Endothelial cell of umbilical vein (primary cell): ENCODE measurements around the gene KRTAP4-4. TPM values are rescaled to one million over a fixed set of nuclear protein-coding genes. Genes with fewer than 3 reads are reported as not detected.

Source experiments
- BruUV-seq: library from RNA; stranded (reverse); fragments of 400-500 nt; replicated peaks from 2 replicates; lab custom pipeline; 2021; lab: Mats Ljungman, UMichigan
- CTCF ChIA-PET: fragments of 300-600, 350-600 bp; sonication (Branson Sonifier 250); formaldehyde crosslinking; loops from one replicate; lab custom pipeline; 2021; ENCODE audit warnings: antibody characterized with exemption, inconsistent platforms; lab: Charles Lee
- POLR2A ChIA-PET: fragments of 300-600, 350-600 bp; sonication (Branson Sonifier 250); formaldehyde crosslinking; loops from one replicate; lab custom pipeline; 2021; ENCODE audit warnings: antibody characterized with exemption, inconsistent platforms; lab: Charles Lee
- DNase-seq: peaks from one replicate; pipeline ENCODE4 v3.0.0-alpha.2; 2011; ENCODE audit warnings: low read depth, low spot score
- FAIRE-seq: peaks from 2 replicates; lab custom pipeline; 2011; peaks lifted over from hg19 to GRCh38; lab: Jason Lieb, UNC
- H2AFZ ChIP-seq: 2 replicates; pipeline ENCODE4 v1.6.0; 2012; ENCODE audit warnings: low read depth, low read length, control low read depth, inconsistent platforms
- H3K27ac ChIP-seq: 2 replicates; pipeline ENCODE4 v1.5.1; 2011; ENCODE audit warnings: low read depth, mild to moderate bottlenecking, control low read depth, low read length, moderate library complexity; ENCODE audit not compliant: insufficient read depth
- H3K27me3 ChIP-seq, 2 experiments: 2 replicates each; pipeline versions ENCODE4 v1.6.0 to v1.6.1; 2011; ENCODE audit warnings: low read length in 2 of 2, mixed read lengths in 1 of 2; ENCODE audit not compliant: control insufficient read depth in 2 of 2, insufficient read depth in 2 of 2
- H3K36me3 ChIP-seq, 2 experiments: 2 replicates in 1 of 2; 3 replicates in 1 of 2; pipeline ENCODE4 v1.5.1; 2011; ENCODE audit warnings: low read length in 2 of 2, mild to moderate bottlenecking in 1 of 2, moderate library complexity in 1 of 2; ENCODE audit not compliant: control insufficient read depth in 2 of 2, insufficient read depth in 2 of 2; ENCODE audit errors: extremely low read depth in 1 of 2
- H3K4me1 ChIP-seq: 3 replicates; pipeline ENCODE4 v1.5.1; 2011; ENCODE audit warnings: mild to moderate bottlenecking, low read length; ENCODE audit not compliant: control insufficient read depth, insufficient read depth; ENCODE audit errors: extremely low read depth
- H3K4me2 ChIP-seq: 2 replicates; pipeline ENCODE4 v1.6.1; 2011; ENCODE audit warnings: low read length, control low read depth, mixed read lengths; ENCODE audit not compliant: insufficient read depth
- H3K4me3 ChIP-seq, 3 experiments: fragments of 200-600 bp in 1 of 3; sonication (generic), shearing (Covaris generic) in 1 of 3; replicated peaks in 1 of 3; 2 replicates each; pipeline ENCODE4 v1.5.1; 2011 to 2016; ENCODE audit warnings: control low read depth in 3 of 3, low read length in 3 of 3, mild to moderate bottlenecking in 2 of 3, inconsistent platforms in 1 of 3, low read depth in 1 of 3, moderate library complexity in 1 of 3; ENCODE audit not compliant: insufficient read depth in 1 of 3
- H3K79me2 ChIP-seq: 2 replicates; pipeline ENCODE4 v1.6.0; 2012; ENCODE audit warnings: low read length, inconsistent platforms; ENCODE audit not compliant: control insufficient read depth, insufficient read depth
- H3K9ac ChIP-seq: replicated peaks from 2 replicates; pipeline ENCODE3; 2011; ENCODE audit warnings: low read length, control low read depth; ENCODE audit not compliant: insufficient read depth; ENCODE audit errors: extremely low read depth
- H3K9me1 ChIP-seq: replicated peaks from 3 replicates; pipeline ENCODE4 v1.6.0; 2011; ENCODE audit warnings: mild to moderate bottlenecking, low read length; ENCODE audit not compliant: control insufficient read depth, insufficient read depth; ENCODE audit errors: extremely low read depth
- H3K9me3 ChIP-seq: replicated peaks from 2 replicates; pipeline ENCODE4 v1.5.1; 2012; ENCODE audit warnings: low read length, inconsistent platforms; ENCODE audit not compliant: control insufficient read depth, insufficient read depth
- H4K20me1 ChIP-seq: replicated peaks from 2 replicates; pipeline ENCODE3; 2011; ENCODE audit warnings: mild to moderate bottlenecking, low read length; ENCODE audit not compliant: control insufficient read depth, insufficient read depth; ENCODE audit errors: extremely low read depth
- EZH2 ChIP-seq: IDR thresholded peaks from 2 replicates; pipeline ENCODE4 v1.6.1; 2012; ENCODE audit warnings: borderline replicate concordance, low read depth, mild to moderate bottlenecking, moderate library complexity, low read length, inconsistent platforms; ENCODE audit not compliant: severe bottlenecking
- FOS ChIP-seq: IDR thresholded peaks from 2 replicates; pipeline ENCODE4 v1.6.1; 2011; ENCODE audit warnings: mild to moderate bottlenecking, low read length, moderate library complexity, borderline replicate concordance; ENCODE audit not compliant: insufficient read depth
- GATA2 ChIP-seq: IDR thresholded peaks from 2 replicates; pipeline ENCODE4 v1.7.0; 2011; ENCODE audit warnings: low read depth, mild to moderate bottlenecking, moderate library complexity, mixed read lengths, low read length; ENCODE audit not compliant: insufficient read length, insufficient read depth
- JUN ChIP-seq: IDR thresholded peaks from 2 replicates; pipeline ENCODE4 v1.6.1; 2011; ENCODE audit warnings: borderline replicate concordance, low read depth; ENCODE audit not compliant: insufficient read length, insufficient read depth
- MYC ChIP-seq: IDR thresholded peaks from one replicate; pipeline ENCODE4 v1.6.1; 2011; ENCODE audit warnings: mild to moderate bottlenecking, low read depth, low read length
- POLR2A ChIP-seq: IDR thresholded peaks from 2 replicates; pipeline ENCODE4 v1.6.1; 2012; ENCODE audit warnings: low read depth, mild to moderate bottlenecking, control low read depth, low read length
- POLR2AphosphoS5 ChIP-seq: IDR thresholded peaks from 2 replicates; pipeline ENCODE4 v1.6.1; 2012; ENCODE audit warnings: low read depth, mild to moderate bottlenecking, control low read depth, low read length, moderate library complexity; ENCODE audit not compliant: insufficient read depth
- dilution Hi-C: fragments of 300-500 bp; cut with MboI; formaldehyde crosslinking; loops from one replicate; pipeline ENCODE4 v1.15.0; 2019; ENCODE audit warnings: low sequenced_read_pairs; ENCODE audit not compliant: extremely low pct_ligation_motif_present
- intact Hi-C: fragments of 100-400 bp; cut with micrococcal nuclease; formaldehyde crosslinking; loops from one replicate; pipeline ENCODE4 v1.10.0; 2022
- polyA plus RNA-seq, 4 experiments: library from polyadenylated mRNA; depleted of rRNA in 3 of 4; stranded (reverse) in 3 of 4; unstranded in 1 of 4; fragments of >200 nt; gene quantifications; 2 replicates each; pipeline versions ENCODE4 v1.2.1 to v1.2.3, GENCODE V29; 2011 to 2012; ENCODE audit warnings: missing spikeins in 1 of 4
- total RNA-seq: library from RNA; stranded (reverse); gene quantifications from 2 replicates; pipeline ENCODE4 v1.2.3, GENCODE V29; 2021
- TF ChIP-seq, protein P1 (sequence below): IDR thresholded peaks from 2 replicates; pipeline ENCODE4 v1.6.1; 2011; ENCODE audit not compliant: insufficient read depth, insufficient read length
- TF ChIP-seq, protein P2 (sequence below), 2 donors: IDR thresholded peaks; 1 replicate in 1 of 2; 2 replicates in 1 of 2; pipeline ENCODE4 v1.5.1; 2011; ENCODE audit warnings: low read length in 2 of 2, mild to moderate bottlenecking in 2 of 2, moderate library complexity in 2 of 2, control low read depth in 1 of 2, inconsistent platforms in 1 of 2, low read depth in 1 of 2; ENCODE audit not compliant: insufficient read depth in 1 of 2; ENCODE audit errors: extremely low read depth in 1 of 2

Gene KRTAP4-4
- total and polyA plus RNA-seq, 2 donors (not counting 3 experiments of a cell fraction or from before 2014, with no cell fraction given): not detected

DNA sequence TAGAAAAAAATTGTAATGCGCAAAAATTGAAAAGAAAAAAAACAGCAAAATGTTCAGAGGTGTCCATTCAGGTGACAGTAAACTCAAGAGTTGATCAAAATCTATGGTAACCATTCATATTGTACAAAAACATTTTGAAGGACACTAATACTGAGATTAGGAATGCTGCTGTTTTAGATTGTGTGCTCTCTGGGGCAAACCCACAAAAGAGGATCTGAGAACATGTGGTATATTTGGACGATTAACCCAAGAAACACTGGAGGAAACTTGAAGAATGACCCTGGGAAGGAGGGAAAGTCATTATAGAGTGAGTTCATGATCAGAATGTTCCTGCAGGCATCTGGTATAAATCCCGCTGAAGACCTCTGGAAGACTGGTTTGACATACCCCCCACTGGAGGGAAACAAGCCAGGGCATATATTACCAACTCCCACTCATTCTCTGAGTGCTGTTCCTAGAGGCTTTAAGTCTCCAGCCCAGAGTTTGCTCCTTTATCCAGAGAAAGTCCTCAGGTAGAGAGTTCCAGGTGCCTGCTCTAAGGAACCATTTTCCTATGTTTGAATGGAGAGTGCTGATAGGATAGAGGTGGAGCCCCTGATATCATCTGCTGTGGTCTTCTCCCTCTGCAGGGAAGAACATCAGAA is 16.3 kb upstream of the KRTAP4-4 start:
- H3K4me1 ChIP-seq: no peaks in the 10 kb centered on the region
- H3K27me3 ChIP-seq: no peaks in the 10 kb centered on the region
- BruUV-seq: no TSS peak
- FAIRE-seq (no peak), DNase-seq (no peak)
- no peak overlapping the region for H3K9ac ChIP-seq
- H3K4me2 ChIP-seq: no peak overlapping the region
- TF ChIP-seq GATA2 (no peak), POLR2AphosphoS5 (no peak), EZH2 (no peak), MYC (no peak), JUN (no peak), FOS (no peak), POLR2A (no peak)
- TF ChIP-seq, protein P1, sequence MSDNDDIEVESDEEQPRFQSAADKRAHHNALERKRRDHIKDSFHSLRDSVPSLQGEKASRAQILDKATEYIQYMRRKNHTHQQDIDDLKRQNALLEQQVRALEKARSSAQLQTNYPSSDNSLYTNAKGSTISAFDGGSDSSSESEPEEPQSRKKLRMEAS: no peak
- TF ChIP-seq, protein P2, sequence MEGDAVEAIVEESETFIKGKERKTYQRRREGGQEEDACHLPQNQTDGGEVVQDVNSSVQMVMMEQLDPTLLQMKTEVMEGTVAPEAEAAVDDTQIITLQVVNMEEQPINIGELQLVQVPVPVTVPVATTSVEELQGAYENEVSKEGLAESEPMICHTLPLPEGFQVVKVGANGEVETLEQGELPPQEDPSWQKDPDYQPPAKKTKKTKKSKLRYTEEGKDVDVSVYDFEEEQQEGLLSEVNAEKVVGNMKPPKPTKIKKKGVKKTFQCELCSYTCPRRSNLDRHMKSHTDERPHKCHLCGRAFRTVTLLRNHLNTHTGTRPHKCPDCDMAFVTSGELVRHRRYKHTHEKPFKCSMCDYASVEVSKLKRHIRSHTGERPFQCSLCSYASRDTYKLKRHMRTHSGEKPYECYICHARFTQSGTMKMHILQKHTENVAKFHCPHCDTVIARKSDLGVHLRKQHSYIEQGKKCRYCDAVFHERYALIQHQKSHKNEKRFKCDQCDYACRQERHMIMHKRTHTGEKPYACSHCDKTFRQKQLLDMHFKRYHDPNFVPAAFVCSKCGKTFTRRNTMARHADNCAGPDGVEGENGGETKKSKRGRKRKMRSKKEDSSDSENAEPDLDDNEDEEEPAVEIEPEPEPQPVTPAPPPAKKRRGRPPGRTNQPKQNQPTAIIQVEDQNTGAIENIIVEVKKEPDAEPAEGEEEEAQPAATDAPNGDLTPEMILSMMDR (IDR thresholded peaks at IDR 0.05; ENCODE audit: extremely low read depth in 1 of 2, insufficient read depth in 1 of 2, low read depth in 1 of 2, low read length in 2 of 2): no peak
- CTCF ChIA-PET: no interaction called here
- H4K20me1 ChIP-seq: no peaks in the 10 kb centered on the region
- H3K79me2 ChIP-seq: no peaks in the 10 kb centered on the region
- H3K4me3 ChIP-seq: no peak overlapping the region
- no peaks in the 10 kb centered on the region for H3K9me1 ChIP-seq
- H2AFZ ChIP-seq: no peak overlapping the region
- intact Hi-C loops: no loop called here
- dilution Hi-C loops: no loop called here
- no peak overlapping the region for H3K27ac ChIP-seq
- no peaks in the 10 kb centered on the region for H3K36me3 ChIP-seq
- POLR2A ChIA-PET: no interaction called here
- H3K9me3 ChIP-seq: no peaks in the 10 kb centered on the region
